Measurements from ENCODE around the gene IFNL2.

- TF ChIP-seq CTCF (IDR thresholded peaks at IDR 0.05; ENCODE audit: poor library complexity, severe bottlenecking): no peak
- TF ChIP-seq REST (IDR thresholded peaks at IDR 0.05; ENCODE audit: borderline replicate concordance): no peak
Observed at GRCh38 chr19:39251081-39251480, 17.1 kb upstream of the IFNL2 start.

Measured in neural cell (in vitro differentiated cells).